GM18519 (cell line): ENCODE data around the gene SUZ12.
"Not testable (repeated sequence)": the region's sequence is repeated elsewhere in the genome, so short reads cannot be mapped to it uniquely, and the experiment has no call there.

Experiments
- ATAC-seq: cut with Tn5 transposase; IDR thresholded peaks from one replicate; pipeline ENCODE4 v1.9.1; 2021; ENCODE audit warnings: mild to moderate bottlenecking, moderate library complexity; ENCODE audit not compliant: unreplicated experiment, low FRiP score

The SUZ12 gene

GRCh38 chr17:31936615-31937609 lies at the start of gene SUZ12:
TSS of gene SUZ12 (plus strand) at chr17:31937007. CDS start at chr17:31937247, 240 bp downstream.
- ATAC-seq: peak; percentile 79

GRCh38 chr17:31888124-31888523 lies 48.7 kb upstream of the SUZ12 start:
- ATAC-seq: no peak

GRCh38 chr17:31900877-31901276 lies 35.9 kb upstream of the SUZ12 start:
- ATAC-seq: no peak

DNA sequence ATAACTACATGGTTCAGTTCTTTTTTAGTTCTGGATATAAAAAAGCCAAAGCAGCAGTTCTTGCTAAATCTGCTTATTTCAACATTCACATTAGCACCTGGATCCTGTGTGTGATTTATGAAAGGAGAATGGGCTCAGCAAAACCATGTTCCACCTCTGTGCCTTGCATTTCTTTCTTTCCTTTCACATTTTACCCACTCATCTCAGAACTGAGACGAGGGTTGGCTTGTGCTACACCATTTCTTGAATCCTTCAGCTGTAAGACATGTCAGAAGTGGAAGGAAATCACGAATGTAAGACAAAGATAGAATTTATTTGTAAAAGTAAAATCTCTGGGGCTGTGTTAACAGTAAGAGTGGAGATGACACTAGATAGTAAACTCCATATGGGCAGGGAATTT lies 34.1 kb upstream of the SUZ12 start:
- ATAC-seq: no peak

- no peak for ATAC-seq
Measured at GRCh38 chr17:31903401-31903800, 33.4 kb upstream of the SUZ12 start.

DNA sequence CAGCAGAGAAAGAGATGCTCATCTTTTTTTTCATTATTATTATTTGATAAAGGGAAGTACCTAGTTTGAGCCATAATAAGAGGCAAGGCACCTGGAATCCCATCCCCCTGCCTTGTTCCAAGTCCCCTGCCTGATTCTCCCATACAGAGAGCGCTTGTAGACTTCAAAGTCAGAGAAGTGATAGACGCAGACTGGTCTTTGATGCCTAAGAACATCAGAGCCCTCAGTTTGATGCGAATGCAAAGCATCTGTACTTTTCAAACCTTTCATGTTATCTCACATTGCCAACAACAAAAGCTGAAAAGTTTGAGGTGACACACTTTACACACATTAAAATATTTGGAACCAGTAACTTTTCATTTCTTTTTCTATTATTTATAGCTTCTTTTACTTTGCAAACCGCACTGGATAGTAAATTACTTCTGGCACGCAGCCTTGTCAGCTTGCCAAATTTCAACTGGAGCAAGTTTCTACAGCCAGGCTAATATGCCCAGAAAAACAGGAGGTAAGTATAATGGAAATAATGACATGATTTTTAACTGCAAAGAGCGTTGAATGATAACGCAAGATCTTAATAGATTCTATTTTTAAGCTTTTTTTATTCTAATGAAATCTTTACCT lies 29.4 kb upstream of the SUZ12 start:
- ATAC-seq: no peak

- ATAC-seq: no peak
Measured at GRCh38 chr17:31908386-31908785, 28.4 kb upstream of the SUZ12 start.

GRCh38 chr17:31912705-31913104 lies 24.1 kb upstream of the SUZ12 start:
- ATAC-seq: not testable (repeated sequence)

GRCh38 chr17:31915456-31916100 lies 21.2 kb upstream of the SUZ12 start:
- no peak for ATAC-seq

DNA sequence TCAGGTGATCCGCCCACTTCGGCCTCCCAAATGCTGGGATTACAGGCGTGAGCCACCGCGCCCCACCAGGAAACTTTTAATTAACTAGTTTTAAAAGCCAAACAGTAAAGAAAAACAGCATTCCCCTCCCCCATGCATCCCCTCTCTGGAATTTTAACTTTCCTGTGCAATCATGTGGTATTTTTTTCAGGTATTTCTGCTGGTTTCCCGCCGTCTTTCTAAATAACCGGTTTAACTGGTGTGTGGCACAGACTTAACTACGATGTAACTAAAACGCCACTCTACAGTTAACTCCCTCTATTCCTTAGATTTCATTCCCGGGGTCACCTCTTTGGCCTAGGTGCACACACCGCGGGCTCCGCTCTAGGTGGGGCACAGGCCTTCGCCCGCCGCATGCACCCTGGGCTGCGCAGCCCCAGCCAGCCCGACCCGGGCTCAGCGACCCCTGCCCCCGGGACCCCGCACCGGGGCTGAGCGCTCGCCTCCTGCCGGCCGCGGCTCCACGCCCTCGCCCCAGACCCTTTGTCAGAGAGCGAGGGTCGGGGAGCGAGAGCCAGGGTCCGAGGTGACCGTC lies 20.2 kb upstream of the SUZ12 start:
- ATAC-seq: no peak

DNA sequence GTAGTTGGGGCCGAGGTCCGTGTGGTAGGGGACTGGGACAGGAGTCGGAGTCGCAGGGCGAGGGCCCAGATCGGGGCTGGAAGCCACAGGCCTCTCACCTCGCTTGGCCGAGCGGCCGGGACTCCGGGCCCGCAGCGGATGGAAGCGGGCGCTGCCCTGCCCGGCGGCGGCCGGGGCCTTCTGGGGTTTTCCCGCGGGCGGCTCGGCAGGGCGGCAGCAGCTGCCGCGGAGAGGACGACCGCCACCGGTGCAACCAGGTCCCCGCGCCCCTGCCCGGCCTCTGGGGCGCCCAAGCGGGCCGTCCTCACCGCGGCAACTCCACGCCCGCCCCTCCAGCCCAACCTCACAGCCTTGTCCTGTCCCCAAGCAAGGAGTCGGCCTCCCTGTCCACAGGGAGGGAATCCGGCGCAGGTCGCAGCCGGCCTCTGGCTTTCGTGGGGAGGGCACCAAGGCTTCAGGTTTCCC lies 19.7 kb upstream of the SUZ12 start:
- ATAC-seq: no peak

DNA sequence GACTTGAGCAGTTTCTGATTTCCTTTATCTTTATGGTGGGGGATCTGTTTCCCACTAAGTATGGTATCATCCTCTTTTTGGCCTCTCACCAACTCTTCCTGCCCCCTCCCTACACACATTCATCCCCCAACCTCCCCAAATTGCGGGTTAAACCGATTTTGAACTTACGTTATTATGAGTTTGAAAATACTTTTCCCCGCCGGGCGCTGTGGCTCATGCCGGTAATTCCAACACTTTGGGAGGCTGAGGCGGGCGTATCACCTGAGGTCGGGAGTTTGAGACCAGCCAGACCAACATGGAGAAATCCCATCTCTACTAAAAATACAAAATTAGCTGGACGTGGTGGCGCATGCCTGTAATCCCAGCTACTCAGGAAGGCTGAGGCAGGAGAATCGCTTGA lies 19.1 kb upstream of the SUZ12 start:
- ATAC-seq: not testable (repeated sequence)

GRCh38 chr17:31918701-31919128 lies 18.1 kb upstream of the SUZ12 start:
- no peak for ATAC-seq

DNA sequence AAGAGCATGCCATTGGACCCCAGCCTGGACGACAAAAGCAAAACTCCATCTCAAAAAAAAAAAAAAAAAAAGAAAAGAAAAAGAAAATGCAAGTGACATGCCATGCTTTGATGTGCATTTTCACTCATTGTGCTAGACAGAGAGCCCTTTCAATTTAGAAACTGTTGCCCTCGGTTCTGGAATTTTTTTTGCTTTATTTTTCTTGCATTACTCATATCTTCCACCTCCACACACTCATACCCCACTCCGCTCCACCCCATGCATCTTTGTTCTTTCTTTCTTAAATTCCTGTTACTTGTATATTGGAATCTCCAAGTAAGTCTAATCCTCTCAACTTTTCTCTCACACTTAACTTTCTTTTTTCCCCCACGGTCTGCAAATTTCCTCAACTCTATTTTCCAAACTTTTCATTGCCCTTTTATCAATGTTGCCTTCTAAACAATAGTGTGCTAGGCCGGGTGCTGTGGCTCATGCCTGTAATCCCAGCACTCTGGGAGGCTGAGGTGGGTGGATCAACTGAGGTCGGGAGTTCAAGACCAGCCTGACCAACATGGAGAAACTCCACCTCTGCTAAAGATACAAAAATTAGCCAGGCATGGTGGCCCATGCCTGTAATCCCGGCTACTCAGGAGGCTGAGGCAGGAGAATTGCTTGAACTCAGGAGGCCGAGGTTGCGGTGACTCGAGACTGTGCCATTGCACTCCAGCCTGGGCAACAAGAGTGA lies 16.8 kb upstream of the SUZ12 start:
- ATAC-seq: no peak

GRCh38 chr17:31926100-31926729 lies 10.6 kb upstream of the SUZ12 start:
- ATAC-seq: no peak

DNA sequence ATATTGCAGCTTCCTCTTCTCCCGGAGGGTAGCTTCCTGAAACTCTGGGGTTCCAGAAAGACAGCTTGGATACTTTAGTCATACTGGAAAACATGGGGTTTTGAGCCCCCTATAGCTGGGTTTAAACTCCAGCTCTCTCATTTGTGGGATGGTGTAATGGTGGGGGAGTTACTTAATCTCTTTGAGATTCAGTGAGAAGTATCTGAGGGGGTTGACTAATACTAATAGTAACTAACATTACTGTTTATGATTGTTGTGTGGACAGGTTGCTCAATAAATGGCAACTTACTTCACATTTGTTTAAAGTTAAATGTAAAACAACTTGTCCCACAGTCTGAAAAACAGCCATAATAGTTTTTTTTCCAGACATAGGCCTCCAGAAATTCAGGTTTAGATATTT lies 5.1 kb upstream of the SUZ12 start:
- no peak for ATAC-seq

DNA sequence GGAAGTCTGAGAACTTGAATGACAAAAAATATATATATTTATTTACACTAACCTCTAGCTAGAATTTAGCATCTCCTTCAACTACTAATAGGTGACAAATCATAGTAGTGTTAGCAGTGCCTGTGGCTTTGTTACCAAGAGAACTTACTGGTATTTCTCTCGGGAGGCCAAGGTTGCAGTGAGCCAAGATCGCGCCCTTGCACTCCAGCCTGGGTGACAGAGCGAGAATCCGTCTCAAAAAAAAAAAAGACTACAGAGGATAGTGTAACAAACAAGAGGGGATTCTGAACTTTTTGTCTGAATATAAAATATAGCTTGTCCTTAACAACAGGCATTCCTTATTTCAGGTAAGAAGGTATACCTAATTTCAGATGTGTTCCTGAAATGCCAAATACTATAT lies 1.3 kb upstream of the SUZ12 start:
- ATAC-seq: no peak

DNA sequence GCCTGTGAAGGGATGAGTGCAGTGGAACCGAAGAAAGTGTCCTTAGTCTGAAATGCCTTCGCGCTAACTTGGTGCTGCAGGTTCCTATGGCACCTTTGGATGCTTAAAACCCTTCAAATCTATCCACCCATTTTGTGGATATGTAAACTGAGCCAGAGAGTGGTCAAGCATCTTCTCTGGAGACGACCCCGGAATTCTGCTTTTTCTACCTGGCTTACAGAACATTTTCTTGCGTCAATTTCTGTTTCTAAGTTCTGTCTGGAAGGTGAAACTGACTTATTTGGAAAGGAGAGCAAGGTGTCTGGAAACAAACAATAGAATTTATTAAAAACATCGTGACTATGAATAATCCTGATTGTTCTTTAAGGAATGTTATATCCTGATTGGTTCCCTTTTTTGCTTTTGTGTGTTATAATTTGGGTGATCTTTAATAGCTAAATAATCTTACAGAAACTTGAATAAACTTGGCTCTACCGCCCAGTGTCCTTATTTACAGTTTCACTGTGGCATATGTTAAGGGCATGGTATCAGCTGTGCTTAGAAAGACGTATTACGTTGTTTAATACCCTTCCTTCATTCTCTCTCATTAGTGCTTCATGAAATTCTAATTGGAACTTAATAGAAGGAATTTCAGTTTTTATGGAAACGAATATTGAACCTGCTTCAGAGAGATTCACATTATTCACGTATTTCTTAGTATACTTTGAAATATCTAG lies 1.3 kb downstream of the SUZ12 start:
- not testable (repeated sequence) for ATAC-seq

DNA sequence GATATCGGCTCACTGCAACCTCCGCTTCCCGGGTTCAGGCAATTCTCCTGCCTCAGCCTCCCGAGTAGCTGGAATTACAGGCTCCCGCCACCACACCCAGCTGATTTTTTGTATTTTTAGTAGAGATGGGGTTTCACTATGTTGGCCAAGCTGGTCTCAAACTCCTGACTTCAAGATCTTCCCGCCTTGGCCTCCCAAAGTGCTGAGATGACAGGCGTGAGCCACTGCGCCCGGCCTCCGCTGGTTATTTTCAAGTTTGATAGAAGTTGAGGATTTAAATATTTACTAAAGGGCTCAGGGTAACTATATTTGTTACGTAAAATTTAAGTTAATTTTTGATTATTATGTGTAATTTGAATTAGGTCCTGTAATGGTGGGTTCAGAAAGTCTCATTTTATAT lies 5.1 kb downstream of the SUZ12 start:
- ATAC-seq: not testable (repeated sequence)
